Measurements from ENCODE around the gene NEB. TPM values are rescaled to one million over a fixed set of nuclear protein-coding genes. Genes with fewer than 3 reads are reported as not detected.

Gene NEB
- total and polyA plus RNA-seq, 2 of the 13 experiments (the other 11 are each of a cell fraction or from before 2014, with no cell fraction given), result 0.21 to 0.24 TPM

DNA sequence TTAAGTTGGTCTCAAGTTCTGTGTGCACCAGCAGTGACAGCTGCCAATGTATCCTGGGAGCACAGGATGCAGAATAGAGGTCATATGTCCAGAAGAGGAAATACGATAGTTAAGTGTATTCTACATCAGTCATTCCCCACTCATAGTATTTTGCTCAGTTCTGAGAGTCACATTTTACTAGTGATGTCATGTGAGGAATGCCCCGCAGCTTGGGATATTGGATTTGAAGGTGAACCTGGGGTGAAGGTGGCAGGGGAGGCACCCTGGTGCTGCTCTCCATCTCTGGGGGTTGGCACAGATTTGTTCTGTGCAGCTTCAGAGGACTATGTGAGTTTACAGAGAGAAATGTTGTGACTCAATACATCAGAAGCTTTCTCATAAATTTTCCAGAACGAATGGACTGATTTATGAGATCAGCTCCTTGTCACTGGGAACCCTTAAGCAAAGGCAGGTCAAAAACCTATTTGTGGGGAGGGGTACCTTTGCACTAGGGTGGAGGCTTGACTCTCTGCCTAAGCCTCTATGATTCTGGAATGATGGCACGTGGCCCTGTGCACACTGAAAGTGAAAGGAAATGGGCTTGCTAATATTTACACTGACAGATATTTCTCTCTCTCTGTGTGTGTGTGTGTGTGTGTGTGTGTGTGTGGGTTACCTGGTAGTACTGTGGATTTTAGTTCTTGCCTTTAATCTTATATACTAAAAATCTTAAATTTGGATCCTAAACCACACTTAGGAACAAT is 95.9 kb downstream of the NEB start (continued):
- TF ChIP-seq, protein P1, sequence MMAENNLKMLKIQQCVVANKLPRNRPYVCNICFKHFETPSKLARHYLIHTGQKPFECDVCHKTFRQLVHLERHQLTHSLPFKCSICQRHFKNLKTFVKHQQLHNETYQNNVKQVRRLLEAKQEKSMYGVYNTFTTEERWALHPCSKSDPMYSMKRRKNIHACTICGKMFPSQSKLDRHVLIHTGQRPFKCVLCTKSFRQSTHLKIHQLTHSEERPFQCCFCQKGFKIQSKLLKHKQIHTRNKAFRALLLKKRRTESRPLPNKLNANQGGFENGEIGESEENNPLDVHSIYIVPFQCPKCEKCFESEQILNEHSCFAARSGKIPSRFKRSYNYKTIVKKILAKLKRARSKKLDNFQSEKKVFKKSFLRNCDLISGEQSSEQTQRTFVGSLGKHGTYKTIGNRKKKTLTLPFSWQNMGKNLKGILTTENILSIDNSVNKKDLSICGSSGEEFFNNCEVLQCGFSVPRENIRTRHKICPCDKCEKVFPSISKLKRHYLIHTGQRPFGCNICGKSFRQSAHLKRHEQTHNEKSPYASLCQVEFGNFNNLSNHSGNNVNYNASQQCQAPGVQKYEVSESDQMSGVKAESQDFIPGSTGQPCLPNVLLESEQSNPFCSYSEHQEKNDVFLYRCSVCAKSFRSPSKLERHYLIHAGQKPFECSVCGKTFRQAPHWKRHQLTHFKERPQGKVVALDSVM (CRISPR knock-in tag; IDR thresholded peaks at IDR 0.05), result 0 out of 2 replicates have a peak, but pooled peaks have one; percentile 20
- TF ChIP-seq MATR3 (CRISPR knock-in tag; IDR thresholded peaks at IDR 0.05) (no peak), YEATS4 (CRISPR knock-in tag; IDR thresholded peaks at IDR 0.05; ENCODE audit: borderline replicate concordance) (0 out of 2 replicates have a peak, but pooled peaks have one; percentile 29), NAIF1 (CRISPR knock-in tag; IDR thresholded peaks at IDR 0.05; ENCODE audit: borderline replicate concordance) (no peak), ZNF562 (CRISPR knock-in tag; IDR thresholded peaks at IDR 0.05; ENCODE audit: borderline replicate concordance) (no peak), ZNF121 (CRISPR knock-in tag; IDR thresholded peaks at IDR 0.05) (no peak), CHD2 (IDR thresholded peaks at IDR 0.05; ENCODE audit: low read depth, low read length) (no peak), TBX3 (IDR thresholded peaks at IDR 0.05; ENCODE audit: borderline replicate concordance) (peak; percentile 79; the same call in 1 of the 2 replicates), GABPB1 (CRISPR knock-in tag; IDR thresholded peaks at IDR 0.05) (no peak), FOXK1 (CRISPR knock-in tag; IDR thresholded peaks at IDR 0.05; ENCODE audit: borderline replicate concordance, low read depth) (no peak), TEAD3 (CRISPR knock-in tag; optimal IDR thresholded peaks at IDR 0.05; ENCODE audit: borderline replicate concordance) (peak; percentile 80), ZNF547 (CRISPR knock-in tag; IDR thresholded peaks at IDR 0.05) (no peak), ZNF260 (CRISPR knock-in tag; IDR thresholded peaks at IDR 0.05; ENCODE audit: borderline replicate concordance, low read depth) (no peak)
- TF ChIP-seq, protein P2, sequence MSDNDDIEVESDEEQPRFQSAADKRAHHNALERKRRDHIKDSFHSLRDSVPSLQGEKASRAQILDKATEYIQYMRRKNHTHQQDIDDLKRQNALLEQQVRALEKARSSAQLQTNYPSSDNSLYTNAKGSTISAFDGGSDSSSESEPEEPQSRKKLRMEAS (IDR thresholded peaks at IDR 0.05), result peak; percentile 87
- TF ChIP-seq, protein P3, sequence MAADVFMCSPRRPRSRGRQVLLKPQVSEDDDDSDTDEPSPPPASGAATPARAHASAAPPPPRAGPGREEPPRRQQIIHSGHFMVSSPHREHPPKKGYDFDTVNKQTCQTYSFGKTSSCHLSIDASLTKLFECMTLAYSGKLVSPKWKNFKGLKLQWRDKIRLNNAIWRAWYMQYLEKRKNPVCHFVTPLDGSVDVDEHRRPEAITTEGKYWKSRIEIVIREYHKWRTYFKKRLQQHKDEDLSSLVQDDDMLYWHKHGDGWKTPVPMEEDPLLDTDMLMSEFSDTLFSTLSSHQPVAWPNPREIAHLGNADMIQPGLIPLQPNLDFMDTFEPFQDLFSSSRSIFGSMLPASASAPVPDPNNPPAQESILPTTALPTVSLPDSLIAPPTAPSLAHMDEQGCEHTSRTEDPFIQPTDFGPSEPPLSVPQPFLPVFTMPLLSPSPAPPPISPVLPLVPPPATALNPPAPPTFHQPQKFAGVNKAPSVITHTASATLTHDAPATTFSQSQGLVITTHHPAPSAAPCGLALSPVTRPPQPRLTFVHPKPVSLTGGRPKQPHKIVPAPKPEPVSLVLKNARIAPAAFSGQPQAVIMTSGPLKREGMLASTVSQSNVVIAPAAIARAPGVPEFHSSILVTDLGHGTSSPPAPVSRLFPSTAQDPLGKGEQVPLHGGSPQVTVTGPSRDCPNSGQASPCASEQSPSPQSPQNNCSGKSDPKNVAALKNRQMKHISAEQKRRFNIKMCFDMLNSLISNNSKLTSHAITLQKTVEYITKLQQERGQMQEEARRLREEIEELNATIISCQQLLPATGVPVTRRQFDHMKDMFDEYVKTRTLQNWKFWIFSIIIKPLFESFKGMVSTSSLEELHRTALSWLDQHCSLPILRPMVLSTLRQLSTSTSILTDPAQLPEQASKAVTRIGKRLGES (CRISPR knock-in tag; IDR thresholded peaks at IDR 0.05; ENCODE audit: borderline replicate concordance), result no peak
- TF ChIP-seq, protein P4, sequence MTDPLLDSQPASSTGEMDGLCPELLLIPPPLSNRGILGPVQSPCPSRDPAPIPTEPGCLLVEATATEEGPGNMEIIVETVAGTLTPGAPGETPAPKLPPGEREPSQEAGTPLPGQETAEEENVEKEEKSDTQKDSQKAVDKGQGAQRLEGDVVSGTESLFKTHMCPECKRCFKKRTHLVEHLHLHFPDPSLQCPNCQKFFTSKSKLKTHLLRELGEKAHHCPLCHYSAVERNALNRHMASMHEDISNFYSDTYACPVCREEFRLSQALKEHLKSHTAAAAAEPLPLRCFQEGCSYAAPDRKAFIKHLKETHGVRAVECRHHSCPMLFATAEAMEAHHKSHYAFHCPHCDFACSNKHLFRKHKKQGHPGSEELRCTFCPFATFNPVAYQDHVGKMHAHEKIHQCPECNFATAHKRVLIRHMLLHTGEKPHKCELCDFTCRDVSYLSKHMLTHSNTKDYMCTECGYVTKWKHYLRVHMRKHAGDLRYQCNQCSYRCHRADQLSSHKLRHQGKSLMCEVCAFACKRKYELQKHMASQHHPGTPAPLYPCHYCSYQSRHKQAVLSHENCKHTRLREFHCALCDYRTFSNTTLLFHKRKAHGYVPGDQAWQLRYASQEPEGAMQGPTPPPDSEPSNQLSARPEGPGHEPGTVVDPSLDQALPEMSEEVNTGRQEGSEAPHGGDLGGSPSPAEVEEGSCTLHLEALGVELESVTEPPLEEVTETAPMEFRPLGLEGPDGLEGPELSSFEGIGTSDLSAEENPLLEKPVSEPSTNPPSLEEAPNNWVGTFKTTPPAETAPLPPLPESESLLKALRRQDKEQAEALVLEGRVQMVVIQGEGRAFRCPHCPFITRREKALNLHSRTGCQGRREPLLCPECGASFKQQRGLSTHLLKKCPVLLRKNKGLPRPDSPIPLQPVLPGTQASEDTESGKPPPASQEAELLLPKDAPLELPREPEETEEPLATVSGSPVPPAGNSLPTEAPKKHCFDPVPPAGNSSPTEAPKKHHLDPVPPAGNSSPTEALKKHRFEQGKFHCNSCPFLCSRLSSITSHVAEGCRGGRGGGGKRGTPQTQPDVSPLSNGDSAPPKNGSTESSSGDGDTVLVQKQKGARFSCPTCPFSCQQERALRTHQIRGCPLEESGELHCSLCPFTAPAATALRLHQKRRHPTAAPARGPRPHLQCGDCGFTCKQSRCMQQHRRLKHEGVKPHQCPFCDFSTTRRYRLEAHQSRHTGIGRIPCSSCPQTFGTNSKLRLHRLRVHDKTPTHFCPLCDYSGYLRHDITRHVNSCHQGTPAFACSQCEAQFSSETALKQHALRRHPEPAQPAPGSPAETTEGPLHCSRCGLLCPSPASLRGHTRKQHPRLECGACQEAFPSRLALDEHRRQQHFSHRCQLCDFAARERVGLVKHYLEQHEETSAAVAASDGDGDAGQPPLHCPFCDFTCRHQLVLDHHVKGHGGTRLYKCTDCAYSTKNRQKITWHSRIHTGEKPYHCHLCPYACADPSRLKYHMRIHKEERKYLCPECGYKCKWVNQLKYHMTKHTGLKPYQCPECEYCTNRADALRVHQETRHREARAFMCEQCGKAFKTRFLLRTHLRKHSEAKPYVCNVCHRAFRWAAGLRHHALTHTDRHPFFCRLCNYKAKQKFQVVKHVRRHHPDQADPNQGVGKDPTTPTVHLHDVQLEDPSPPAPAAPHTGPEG (CRISPR knock-in tag; IDR thresholded peaks at IDR 0.05), result no peak
- TF ChIP-seq, protein P5, sequence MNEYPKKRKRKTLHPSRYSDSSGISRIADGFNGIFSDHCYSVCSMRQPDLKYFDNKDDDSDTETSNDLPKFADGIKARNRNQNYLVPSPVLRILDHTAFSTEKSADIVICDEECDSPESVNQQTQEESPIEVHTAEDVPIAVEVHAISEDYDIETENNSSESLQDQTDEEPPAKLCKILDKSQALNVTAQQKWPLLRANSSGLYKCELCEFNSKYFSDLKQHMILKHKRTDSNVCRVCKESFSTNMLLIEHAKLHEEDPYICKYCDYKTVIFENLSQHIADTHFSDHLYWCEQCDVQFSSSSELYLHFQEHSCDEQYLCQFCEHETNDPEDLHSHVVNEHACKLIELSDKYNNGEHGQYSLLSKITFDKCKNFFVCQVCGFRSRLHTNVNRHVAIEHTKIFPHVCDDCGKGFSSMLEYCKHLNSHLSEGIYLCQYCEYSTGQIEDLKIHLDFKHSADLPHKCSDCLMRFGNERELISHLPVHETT (CRISPR knock-in tag; conservative IDR thresholded peaks at IDR 0.05), result no peak
